GM23338 (cell line): ENCODE data around the gene TSFM.
"Not testable (repeated sequence)": the region's sequence is repeated elsewhere in the genome, so short reads cannot be mapped to it uniquely, and the experiment has no call there.

Experiments used
- CTCF ChIP-seq, 2 experiments: fragments of 200-600 bp in 1 of 2; sonication (generic) in 1 of 2; conservative IDR thresholded peaks; 2 replicates each; pipeline versions ENCODE4 v1.5.1 to v1.6.1; 2016 to 2017; ENCODE audit warnings: antibody characterized with exemption in 2 of 2, low read depth in 2 of 2, mild to moderate bottlenecking in 2 of 2, moderate library complexity in 1 of 2
- EZH2phosphoT487 ChIP-seq: fragments of 200-600 bp; sonication (generic); IDR thresholded peaks from one replicate; pipeline ENCODE4 v1.8.1; 2018; ENCODE audit warnings: antibody characterized with exemption; ENCODE audit not compliant: unreplicated experiment
- POLR2AphosphoS5 ChIP-seq: IDR thresholded peaks from 2 replicates; pipeline ENCODE4 v1.6.1; 2016; ENCODE audit warnings: antibody characterized with exemption, low read depth
- ZNF331 ChIP-seq: fragments of 250-450 bp; sonication (Bioruptor Pico); IDR thresholded peaks from 2 replicates; pipeline ENCODE4 v1.5.0; 2020; ENCODE audit warnings: low read depth, mild to moderate bottlenecking, moderate library complexity
- TF ChIP-seq, protein P1 (sequence below): IDR thresholded peaks from one replicate; pipeline ENCODE4 v1.6.1; 2018; ENCODE audit warnings: antibody characterized with exemption; ENCODE audit not compliant: unreplicated experiment

- not testable (repeated sequence) for TF ChIP-seq CTCF (conservative IDR thresholded peaks at IDR 0.05; ENCODE audit: low read depth in 2 of 2); EZH2phosphoT487; POLR2AphosphoS5; ZNF331 (CRISPR knock-in tag)
- TF ChIP-seq, protein P1, sequence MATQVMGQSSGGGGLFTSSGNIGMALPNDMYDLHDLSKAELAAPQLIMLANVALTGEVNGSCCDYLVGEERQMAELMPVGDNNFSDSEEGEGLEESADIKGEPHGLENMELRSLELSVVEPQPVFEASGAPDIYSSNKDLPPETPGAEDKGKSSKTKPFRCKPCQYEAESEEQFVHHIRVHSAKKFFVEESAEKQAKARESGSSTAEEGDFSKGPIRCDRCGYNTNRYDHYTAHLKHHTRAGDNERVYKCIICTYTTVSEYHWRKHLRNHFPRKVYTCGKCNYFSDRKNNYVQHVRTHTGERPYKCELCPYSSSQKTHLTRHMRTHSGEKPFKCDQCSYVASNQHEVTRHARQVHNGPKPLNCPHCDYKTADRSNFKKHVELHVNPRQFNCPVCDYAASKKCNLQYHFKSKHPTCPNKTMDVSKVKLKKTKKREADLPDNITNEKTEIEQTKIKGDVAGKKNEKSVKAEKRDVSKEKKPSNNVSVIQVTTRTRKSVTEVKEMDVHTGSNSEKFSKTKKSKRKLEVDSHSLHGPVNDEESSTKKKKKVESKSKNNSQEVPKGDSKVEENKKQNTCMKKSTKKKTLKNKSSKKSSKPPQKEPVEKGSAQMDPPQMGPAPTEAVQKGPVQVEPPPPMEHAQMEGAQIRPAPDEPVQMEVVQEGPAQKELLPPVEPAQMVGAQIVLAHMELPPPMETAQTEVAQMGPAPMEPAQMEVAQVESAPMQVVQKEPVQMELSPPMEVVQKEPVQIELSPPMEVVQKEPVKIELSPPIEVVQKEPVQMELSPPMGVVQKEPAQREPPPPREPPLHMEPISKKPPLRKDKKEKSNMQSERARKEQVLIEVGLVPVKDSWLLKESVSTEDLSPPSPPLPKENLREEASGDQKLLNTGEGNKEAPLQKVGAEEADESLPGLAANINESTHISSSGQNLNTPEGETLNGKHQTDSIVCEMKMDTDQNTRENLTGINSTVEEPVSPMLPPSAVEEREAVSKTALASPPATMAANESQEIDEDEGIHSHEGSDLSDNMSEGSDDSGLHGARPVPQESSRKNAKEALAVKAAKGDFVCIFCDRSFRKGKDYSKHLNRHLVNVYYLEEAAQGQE, result not testable (repeated sequence)
Measured at GRCh38 chr12:57821015-57821414, 38.4 kb downstream of the TSFM start.
